Measurements from ENCODE around the gene ADCYAP1R1. TPM values are rescaled to one million over a fixed set of nuclear protein-coding genes. Genes with fewer than 3 reads are reported as not detected.

ADCYAP1R1 gene
- total RNA-seq, 1 experiment from 2014 or later, result 0.12 TPM

DNA sequence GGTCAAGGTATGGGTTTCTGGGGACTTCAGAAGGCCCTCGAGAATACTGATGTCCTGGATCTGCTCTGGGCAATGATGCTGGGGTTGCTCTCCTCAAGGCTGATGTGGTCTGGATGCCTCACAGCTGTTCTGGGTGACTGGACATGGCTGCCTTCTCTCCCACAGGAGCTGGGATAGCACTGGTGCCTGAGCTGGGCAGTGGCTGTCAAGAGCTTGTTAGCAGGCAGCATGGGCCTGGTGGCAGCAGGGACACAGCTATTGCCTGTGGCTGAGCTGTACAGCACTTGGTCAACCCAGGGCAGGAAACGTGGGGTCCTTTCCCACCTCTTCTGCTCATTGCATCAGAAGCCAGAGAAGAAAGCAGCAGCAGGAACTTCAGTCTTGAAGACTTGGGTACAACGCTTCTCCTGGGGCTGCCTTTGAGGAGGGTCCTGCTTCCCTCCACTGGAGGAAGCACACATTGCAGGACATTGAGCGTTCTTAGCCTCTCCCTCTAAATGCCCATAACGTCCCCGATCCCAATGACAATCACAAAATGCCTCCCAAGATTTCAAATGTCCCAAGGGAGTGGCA is 13.0 kb downstream of the ADCYAP1R1 start:
- no peak overlapping the region for H3K4me3 ChIP-seq (replicated peaks in 1 of 2; ENCODE audit: low read depth in 1 of 2, low read length in 2 of 2)
- ChIA-PET POLR2A (no interaction called here), CTCF (no interaction called here), RAD21 (ENCODE audit: low non-redundant PET in 1 of 2, low total read pairs in 2 of 2, uncharacterized antibody in 2 of 2, unreplicated experiment in 2 of 2) (no interaction called here)
- no peak for TF ChIP-seq SP1 (IDR thresholded peaks at IDR 0.05; ENCODE audit: low read depth)
- no peaks in the 10 kb centered on the region for H3K9me2 ChIP-seq (ENCODE audit: insufficient read depth)
- H3K79me2 ChIP-seq (ENCODE audit: insufficient read depth, low read length), result no peaks in the 10 kb centered on the region
- H3K36me3 ChIP-seq (ENCODE audit: control insufficient read depth in 1 of 2, insufficient read depth in 2 of 2, low read length in 2 of 2), result no peaks in the 10 kb centered on the region
- no peak overlapping the region for H3K27ac ChIP-seq (ENCODE audit: low read depth, low read length)
- no peak overlapping the region for H3K9ac ChIP-seq (ENCODE audit: low read length)
- H3K4me2 ChIP-seq (ENCODE audit: low read length), result no peak overlapping the region
- no peaks in the 10 kb centered on the region for H3K9me3 ChIP-seq (ENCODE audit: control insufficient read depth in 1 of 2, insufficient read depth in 1 of 2, low read depth in 1 of 2, low read length in 2 of 2)
- no peak overlapping the region for H2AFZ ChIP-seq (ENCODE audit: low read depth, low read length, poor library complexity, severe bottlenecking)
- H4K20me1 ChIP-seq (ENCODE audit: insufficient read depth), result no peaks in the 10 kb centered on the region
- DNase-seq (ENCODE audit: low read depth, low spot score) (no peak), ATAC-seq (no peak)
- H3K27me3 ChIP-seq (ENCODE audit: insufficient read depth, low read length), result no peaks in the 10 kb centered on the region
- BruUV-seq (replicated peaks), result no TSS peak
- no peaks in the 10 kb centered on the region for H3K4me1 ChIP-seq (ENCODE audit: control insufficient read depth in 1 of 2, insufficient read depth in 2 of 2, low read length in 2 of 2)
- intact Hi-C loops (cut with micrococcal nuclease), result no loop called here

DNA sequence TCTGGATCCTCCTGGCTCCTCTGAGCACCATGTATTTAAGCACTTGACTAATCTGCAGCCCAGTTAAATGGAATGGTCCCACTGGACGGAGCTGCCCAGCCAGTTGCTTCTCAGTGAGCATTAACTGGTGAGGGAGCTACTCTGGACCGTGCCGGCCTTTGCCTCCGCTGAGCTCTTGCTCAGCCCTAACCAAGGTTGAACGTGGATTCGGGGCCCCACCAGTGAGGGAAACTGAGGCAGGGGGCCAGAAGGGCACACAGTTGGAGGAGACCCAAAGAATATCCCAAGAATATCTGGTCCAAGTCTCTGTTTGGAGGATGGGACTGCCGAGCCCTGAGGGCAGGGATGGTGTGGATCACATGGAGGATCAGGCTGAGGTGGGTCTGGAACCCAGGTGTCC is 13.7 kb downstream of the ADCYAP1R1 start:
- H2AFZ ChIP-seq (ENCODE audit: low read depth, low read length, poor library complexity, severe bottlenecking), result no peak overlapping the region
- H3K27me3 ChIP-seq (ENCODE audit: insufficient read depth, low read length), result no peaks in the 10 kb centered on the region
- H3K4me1 ChIP-seq (ENCODE audit: control insufficient read depth in 1 of 2, insufficient read depth in 2 of 2, low read length in 2 of 2), result no peaks in the 10 kb centered on the region
- no peak overlapping the region for H3K4me3 ChIP-seq (replicated peaks in 1 of 2; ENCODE audit: low read depth in 1 of 2, low read length in 2 of 2)
- no TSS peak for BruUV-seq (replicated peaks)
- H3K9me3 ChIP-seq (ENCODE audit: control insufficient read depth in 1 of 2, insufficient read depth in 1 of 2, low read depth in 1 of 2, low read length in 2 of 2), result no peaks in the 10 kb centered on the region
- TF ChIP-seq SRF (IDR thresholded peaks at IDR 0.05; ENCODE audit: low read depth), result no peak
- H3K9me2 ChIP-seq (ENCODE audit: insufficient read depth), result no peaks in the 10 kb centered on the region
- H3K36me3 ChIP-seq (ENCODE audit: control insufficient read depth in 1 of 2, insufficient read depth in 2 of 2, low read length in 2 of 2), result no peaks in the 10 kb centered on the region
- ChIA-PET CTCF (no interaction called here), POLR2A (no interaction called here), RAD21 (ENCODE audit: low non-redundant PET in 1 of 2, low total read pairs in 2 of 2, uncharacterized antibody in 2 of 2, unreplicated experiment in 2 of 2) (no interaction called here)
- H3K4me2 ChIP-seq (ENCODE audit: low read length), result no peak overlapping the region
- DNase-seq (ENCODE audit: low read depth, low spot score) (no peak), ATAC-seq (no peak)
- no peak overlapping the region for H3K9ac ChIP-seq (ENCODE audit: low read length)
- intact Hi-C loops (cut with micrococcal nuclease), result no loop called here
- no peaks in the 10 kb centered on the region for H3K79me2 ChIP-seq (ENCODE audit: insufficient read depth, low read length)
- H3K27ac ChIP-seq (ENCODE audit: low read depth, low read length), result no peak overlapping the region
- no peaks in the 10 kb centered on the region for H4K20me1 ChIP-seq (ENCODE audit: insufficient read depth)

DNA sequence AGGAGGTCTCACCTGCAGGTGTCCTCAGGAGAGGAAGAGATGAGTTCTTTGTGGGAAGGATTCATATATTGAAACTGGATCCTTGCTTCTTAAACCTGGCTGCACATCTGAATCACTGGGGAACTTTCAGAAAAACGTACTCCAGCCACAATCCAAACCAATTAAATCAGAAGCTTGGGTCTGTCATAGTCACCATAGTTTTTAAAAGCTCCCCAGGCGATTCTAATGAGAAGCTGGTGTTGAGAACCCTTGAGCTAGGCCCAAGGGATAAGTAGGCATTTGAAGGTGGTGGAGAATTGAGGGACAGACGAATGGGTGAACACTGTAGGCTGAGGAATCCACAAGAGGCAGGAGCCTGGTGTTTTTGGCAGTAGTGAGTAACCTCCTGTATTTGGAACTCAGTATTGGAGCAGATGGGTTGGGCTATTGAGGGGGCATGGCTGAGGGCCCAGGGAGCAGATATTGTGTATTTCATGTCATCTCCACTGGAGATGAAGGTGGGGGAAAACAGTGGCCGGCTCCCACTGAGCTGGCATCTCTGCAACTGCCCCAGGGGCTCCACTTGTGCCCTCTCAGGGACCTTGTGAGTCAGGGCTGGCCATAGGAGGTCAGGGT is 14.5 kb downstream of the ADCYAP1R1 start:
- H3K79me2 ChIP-seq (ENCODE audit: insufficient read depth, low read length), result no peaks in the 10 kb centered on the region
- CTCF ChIA-PET, result interaction anchor here (1.6 kb wide), 1 partner anchor 10 kb away, joined by 5 read pairs; no protein-coding TSS in a partner anchor
- no peak for ATAC-seq
- intact Hi-C loops (cut with micrococcal nuclease), result no loop called here
- H3K9me3 ChIP-seq (ENCODE audit: control insufficient read depth in 1 of 2, insufficient read depth in 1 of 2, low read depth in 1 of 2, low read length in 2 of 2), result no peaks in the 10 kb centered on the region
- TF ChIP-seq EZH2 (IDR thresholded peaks at IDR 0.05) (no peak), CEBPB (IDR thresholded peaks at IDR 0.05; ENCODE audit: low read depth) (no peak), ZFX (IDR thresholded peaks at IDR 0.05) (no peak), ZNF274 (IDR thresholded peaks at IDR 0.05; ENCODE audit: low read depth, low read length) (no peak), FOSL1 (IDR thresholded peaks at IDR 0.05; ENCODE audit: low read depth) (no peak), EGR1 (IDR thresholded peaks at IDR 0.05; ENCODE audit: low read depth) (no peak), POLR2AphosphoS5 (IDR thresholded peaks at IDR 0.05; ENCODE audit: low read depth, low read length) (no peak), RAD21 (IDR thresholded peaks at IDR 0.05; ENCODE audit: low read depth) (no peak), POLR2A (IDR thresholded peaks at IDR 0.05; ENCODE audit: borderline replicate concordance, extremely low read depth, insufficient read depth, insufficient read length) (no peak), ELF1 (IDR thresholded peaks at IDR 0.05; ENCODE audit: borderline replicate concordance, low read depth) (no peak), JUND (IDR thresholded peaks at IDR 0.05) (no peak), EZH2phosphoT487 (IDR thresholded peaks at IDR 0.05; ENCODE audit: borderline replicate concordance) (no peak)
- TF ChIP-seq, protein P1, sequence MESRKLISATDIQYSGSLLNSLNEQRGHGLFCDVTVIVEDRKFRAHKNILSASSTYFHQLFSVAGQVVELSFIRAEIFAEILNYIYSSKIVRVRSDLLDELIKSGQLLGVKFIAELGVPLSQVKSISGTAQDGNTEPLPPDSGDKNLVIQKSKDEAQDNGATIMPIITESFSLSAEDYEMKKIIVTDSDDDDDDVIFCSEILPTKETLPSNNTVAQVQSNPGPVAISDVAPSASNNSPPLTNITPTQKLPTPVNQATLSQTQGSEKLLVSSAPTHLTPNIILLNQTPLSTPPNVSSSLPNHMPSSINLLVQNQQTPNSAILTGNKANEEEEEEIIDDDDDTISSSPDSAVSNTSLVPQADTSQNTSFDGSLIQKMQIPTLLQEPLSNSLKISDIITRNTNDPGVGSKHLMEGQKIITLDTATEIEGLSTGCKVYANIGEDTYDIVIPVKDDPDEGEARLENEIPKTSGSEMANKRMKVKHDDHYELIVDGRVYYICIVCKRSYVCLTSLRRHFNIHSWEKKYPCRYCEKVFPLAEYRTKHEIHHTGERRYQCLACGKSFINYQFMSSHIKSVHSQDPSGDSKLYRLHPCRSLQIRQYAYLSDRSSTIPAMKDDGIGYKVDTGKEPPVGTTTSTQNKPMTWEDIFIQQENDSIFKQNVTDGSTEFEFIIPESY (IDR thresholded peaks at IDR 0.05; ENCODE audit: extremely low read depth, insufficient replicate concordance, low read length), result no peak
- POLR2A ChIA-PET, result no interaction called here
- H3K9ac ChIP-seq (ENCODE audit: low read length), result no peak overlapping the region
- DNase-seq (ENCODE audit: low read depth, low spot score), result no peak
- H3K36me3 ChIP-seq (ENCODE audit: control insufficient read depth in 1 of 2, insufficient read depth in 2 of 2, low read length in 2 of 2), result no peaks in the 10 kb centered on the region
- BruUV-seq (replicated peaks), result no TSS peak
- no peaks in the 10 kb centered on the region for H3K9me2 ChIP-seq (ENCODE audit: insufficient read depth)
- no peaks in the 10 kb centered on the region for H3K27me3 ChIP-seq (ENCODE audit: insufficient read depth, low read length)
- H3K27ac ChIP-seq (ENCODE audit: low read depth, low read length), result no peak overlapping the region
- no peak overlapping the region for H3K4me3 ChIP-seq (replicated peaks in 1 of 2; ENCODE audit: low read depth in 1 of 2, low read length in 2 of 2)
- H3K4me1 ChIP-seq (ENCODE audit: control insufficient read depth in 1 of 2, insufficient read depth in 2 of 2, low read length in 2 of 2), result no peaks in the 10 kb centered on the region
- H4K20me1 ChIP-seq (ENCODE audit: insufficient read depth), result no peaks in the 10 kb centered on the region
- RAD21 ChIA-PET (ENCODE audit: low non-redundant PET in 1 of 2, low total read pairs in 2 of 2, uncharacterized antibody in 2 of 2, unreplicated experiment in 2 of 2), result no interaction called here
- no peak overlapping the region for H3K4me2 ChIP-seq (ENCODE audit: low read length)
- no peak overlapping the region for H2AFZ ChIP-seq (ENCODE audit: low read depth, low read length, poor library complexity, severe bottlenecking)

Data from HCT116 (cell line).